NK-92 (cell line): ENCODE data around the gene GXYLT2.
"Not testable (repeated sequence)": the region's sequence is repeated elsewhere in the genome, so short reads cannot be mapped to it uniquely, and the experiment has no call there.

ENCODE experiments used
- DNase-seq: peaks from one replicate; lab custom pipeline; 2025; ENCODE audit not compliant: unreplicated experiment; lab: John Stamatoyannopoulos, UW

GXYLT2 gene

GRCh38 chr3:72892081-72892775 lies 4.4 kb downstream of the GXYLT2 start:
- no peak for DNase-seq

GRCh38 chr3:72892870-72893269 lies 5.0 kb downstream of the GXYLT2 start:
- DNase-seq = no peak

GRCh38 chr3:72894976-72895552 lies 7.2 kb downstream of the GXYLT2 start:
- DNase-seq = no peak

GRCh38 chr3:72896996-72897757 lies 9.3 kb downstream of the GXYLT2 start:
- DNase-seq = no peak

- no peak for DNase-seq
Measured at GRCh38 chr3:72897758-72898007, 9.8 kb downstream of the GXYLT2 start.

- no peak for DNase-seq
Measured at GRCh38 chr3:72899349-72899765, 11.5 kb downstream of the GXYLT2 start.

GRCh38 chr3:72900048-72900447 lies 12.2 kb downstream of the GXYLT2 start:
- DNase-seq = no peak

- DNase-seq = no peak
Measured at GRCh38 chr3:72901840-72902239, 14.0 kb downstream of the GXYLT2 start.

GRCh38 chr3:72903004-72903403 lies 15.2 kb downstream of the GXYLT2 start:
- DNase-seq = no peak

- no peak for DNase-seq
Measured at GRCh38 chr3:72904163-72904562, 16.3 kb downstream of the GXYLT2 start.

GRCh38 chr3:72906154-72906553 lies 18.3 kb downstream of the GXYLT2 start:
- DNase-seq = no peak

GRCh38 chr3:72907131-72907711 lies 19.4 kb downstream of the GXYLT2 start:
- DNase-seq = no peak

GRCh38 chr3:72907731-72908620 lies 20.1 kb downstream of the GXYLT2 start:
- DNase-seq = no peak

GRCh38 chr3:72909591-72909990 lies 21.7 kb downstream of the GXYLT2 start:
- no peak for DNase-seq

- DNase-seq = no peak
Measured at GRCh38 chr3:72912532-72912931, 24.7 kb downstream of the GXYLT2 start.

- DNase-seq = no peak
Measured at GRCh38 chr3:72914383-72914782, 26.5 kb downstream of the GXYLT2 start.

GRCh38 chr3:72916250-72916649 lies 28.4 kb downstream of the GXYLT2 start:
- DNase-seq = no peak

- DNase-seq = no peak
Measured at GRCh38 chr3:72919520-72919919, 31.7 kb downstream of the GXYLT2 start.

- DNase-seq = no peak
Measured at GRCh38 chr3:72924055-72924454, 36.2 kb downstream of the GXYLT2 start.

GRCh38 chr3:72928781-72929735 lies 41.2 kb downstream of the GXYLT2 start:
- DNase-seq = not testable (repeated sequence)
